Smooth muscle cell (in vitro differentiated cells): Measurements from ENCODE around the gene BICD1. TPM values are rescaled to one million over a fixed set of nuclear protein-coding genes. Genes with fewer than 3 reads are reported as not detected.

Experiments
- DNase-seq: peaks from one replicate; lab custom pipeline; 2025; ENCODE audit not compliant: unreplicated experiment; lab: John Stamatoyannopoulos, UW
- H2AFZ ChIP-seq: fragments of 200-600 bp; sonication (generic); 2 replicates; pipeline ENCODE4 v1.6.0; 2016; ENCODE audit warnings: antibody characterized with exemption, low read depth, mild to moderate bottlenecking
- H3F3A ChIP-seq: fragments of 200-600 bp; sonication (generic); 2 replicates; pipeline ENCODE4 v1.6.0; 2017; ENCODE audit warnings: antibody characterized with exemption, low read depth
- H3K27ac ChIP-seq: fragments of 200-600 bp; sonication (generic); 2 replicates; pipeline ENCODE4 v1.5.1; 2016; ENCODE audit warnings: low read depth, mild to moderate bottlenecking
- H3K27me3 ChIP-seq: fragments of 200-600 bp; sonication (generic); 2 replicates; pipeline ENCODE4 v1.6.1; 2016; ENCODE audit warnings: low read depth, mild to moderate bottlenecking
- H3K36me3 ChIP-seq: fragments of 200-600 bp; sonication (generic); 2 replicates; pipeline ENCODE4 v1.5.1; 2016; ENCODE audit warnings: low read depth
- H3K4me1 ChIP-seq: fragments of 200-600 bp; sonication (generic); 2 replicates; pipeline ENCODE4 v1.5.1; 2016; ENCODE audit warnings: low read depth
- H3K4me2 ChIP-seq: fragments of 200-600 bp; sonication (generic); 2 replicates; pipeline ENCODE4 v1.6.0; 2016; ENCODE audit warnings: mild to moderate bottlenecking
- H3K4me3 ChIP-seq: fragments of 200-600 bp; sonication (generic); 2 replicates; pipeline ENCODE4 v1.5.1; 2016; ENCODE audit warnings: mild to moderate bottlenecking
- H3K79me2 ChIP-seq: fragments of 200-600 bp; sonication (generic); 2 replicates; pipeline ENCODE4 v1.6.0; 2016; ENCODE audit warnings: low read depth, mild to moderate bottlenecking
- H3K9ac ChIP-seq: fragments of 200-600 bp; sonication (generic); 2 replicates; pipeline ENCODE4 v1.6.0; 2016; ENCODE audit warnings: low read depth
- H3K9me3 ChIP-seq: fragments of 200-600 bp; sonication (generic); replicated peaks from 2 replicates; pipeline ENCODE4 v1.5.1; 2016; ENCODE audit warnings: low read depth
- H4K20me1 ChIP-seq: fragments of 200-600 bp; sonication (generic); 2 replicates; pipeline ENCODE4 v1.6.0; 2016; ENCODE audit warnings: low read depth
- WGBS: methylation state at CpG from one replicate; pipeline ENCODE4 v1.1.7; 2016; ENCODE audit warnings: low lambda C conversion rate; 5-methylcytosine and 5-hydroxymethylcytosine counted together
- polyA plus RNA-seq: library from polyadenylated mRNA; unstranded; fragments of >200 nt; fragmentation: Nextera tagmentation; extraction: Ambion mirVana; gene quantifications from 2 replicates; pipeline ENCODE4 v1.2.1, GENCODE V29; 2016
- total RNA-seq: library from RNA; depleted of rRNA; stranded (reverse); fragments of >200 nt; gene quantifications from 2 replicates; pipeline ENCODE4 v1.2.3, GENCODE V29; 2014
- TF ChIP-seq, protein P1 (sequence below): fragments of 200-600 bp; sonication (generic); IDR thresholded peaks from 2 replicates; pipeline ENCODE4 v1.5.1; 2017; ENCODE audit warnings: borderline replicate concordance, mild to moderate bottlenecking, antibody characterized with exemption; ENCODE audit not compliant: insufficient read depth, poor library complexity, severe bottlenecking

BICD1 gene
- total and polyA plus RNA-seq, 2 experiments from 2014 or later: 6.5 to 11.5 TPM

DNA sequence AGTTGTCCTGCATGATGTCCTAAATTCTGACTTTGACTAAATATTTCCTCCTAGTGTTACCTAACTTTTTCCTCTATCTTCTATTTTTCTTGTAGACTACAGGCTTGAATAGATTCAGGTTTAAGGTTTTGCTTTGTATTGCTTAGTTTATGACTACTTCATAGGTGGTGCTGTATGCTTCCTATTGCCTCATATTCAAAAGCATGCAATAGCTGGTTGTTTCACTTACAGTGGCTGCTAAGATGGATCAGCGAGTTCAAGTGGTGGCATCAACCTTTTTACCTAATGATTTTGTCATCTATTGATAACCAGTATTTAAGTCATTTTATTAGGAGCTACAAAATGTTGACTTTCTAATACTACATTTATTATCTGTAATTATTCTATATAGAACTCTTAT lies 36.3 kb upstream of the BICD1 start:
- no peak overlapping the region for H2AFZ ChIP-seq
- no peak overlapping the region for H3K4me2 ChIP-seq
- TF ChIP-seq, protein P1, sequence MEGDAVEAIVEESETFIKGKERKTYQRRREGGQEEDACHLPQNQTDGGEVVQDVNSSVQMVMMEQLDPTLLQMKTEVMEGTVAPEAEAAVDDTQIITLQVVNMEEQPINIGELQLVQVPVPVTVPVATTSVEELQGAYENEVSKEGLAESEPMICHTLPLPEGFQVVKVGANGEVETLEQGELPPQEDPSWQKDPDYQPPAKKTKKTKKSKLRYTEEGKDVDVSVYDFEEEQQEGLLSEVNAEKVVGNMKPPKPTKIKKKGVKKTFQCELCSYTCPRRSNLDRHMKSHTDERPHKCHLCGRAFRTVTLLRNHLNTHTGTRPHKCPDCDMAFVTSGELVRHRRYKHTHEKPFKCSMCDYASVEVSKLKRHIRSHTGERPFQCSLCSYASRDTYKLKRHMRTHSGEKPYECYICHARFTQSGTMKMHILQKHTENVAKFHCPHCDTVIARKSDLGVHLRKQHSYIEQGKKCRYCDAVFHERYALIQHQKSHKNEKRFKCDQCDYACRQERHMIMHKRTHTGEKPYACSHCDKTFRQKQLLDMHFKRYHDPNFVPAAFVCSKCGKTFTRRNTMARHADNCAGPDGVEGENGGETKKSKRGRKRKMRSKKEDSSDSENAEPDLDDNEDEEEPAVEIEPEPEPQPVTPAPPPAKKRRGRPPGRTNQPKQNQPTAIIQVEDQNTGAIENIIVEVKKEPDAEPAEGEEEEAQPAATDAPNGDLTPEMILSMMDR: no peak
- WGBS: 53% methylated on average over 1 of the region's 1 CpG
- H3K9me3 ChIP-seq: no peaks in the 10 kb centered on the region
- no peak overlapping the region for H3K4me3 ChIP-seq
- H3F3A ChIP-seq: no peaks in the 10 kb centered on the region
- H3K27me3 ChIP-seq: no peaks in the 10 kb centered on the region
- H4K20me1 ChIP-seq: no peaks in the 10 kb centered on the region
- no peak for DNase-seq
- H3K9ac ChIP-seq: no peak overlapping the region
- no peaks in the 10 kb centered on the region for H3K36me3 ChIP-seq
- H3K27ac ChIP-seq: no peak overlapping the region
- H3K79me2 ChIP-seq: no peaks in the 10 kb centered on the region
- H3K4me1 ChIP-seq: no peaks in the 10 kb centered on the region

DNA sequence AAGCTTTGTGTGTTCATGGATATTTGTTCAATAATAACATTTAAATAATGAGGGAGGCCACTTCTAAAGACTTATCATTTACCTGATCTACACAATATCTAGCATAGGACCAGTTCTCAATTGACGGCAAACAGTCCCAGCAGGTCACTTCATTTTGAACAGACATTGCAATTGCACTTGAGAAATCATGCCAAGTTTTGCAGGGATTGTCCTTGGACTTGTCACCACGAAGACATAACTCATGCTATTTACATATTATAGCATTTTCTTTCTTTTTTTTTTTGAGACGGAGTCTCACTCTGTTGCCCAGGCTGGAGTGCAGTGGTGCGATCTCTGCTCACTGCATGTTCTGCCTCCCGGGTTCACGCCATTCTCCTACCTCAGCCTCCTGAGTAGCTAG lies 34.5 kb upstream of the BICD1 start:
- no peak overlapping the region for H3K4me3 ChIP-seq
- no peaks in the 10 kb centered on the region for H3K27me3 ChIP-seq
- no peaks in the 10 kb centered on the region for H4K20me1 ChIP-seq
- DNase-seq: no peak
- H2AFZ ChIP-seq: no peak overlapping the region
- H3K4me2 ChIP-seq: no peak overlapping the region
- H3K9ac ChIP-seq: no peak overlapping the region
- WGBS: 93% methylated on average over 6 of the region's 6 CpGs
- H3K36me3 ChIP-seq: no peaks in the 10 kb centered on the region
- no peaks in the 10 kb centered on the region for H3K4me1 ChIP-seq
- no peaks in the 10 kb centered on the region for H3K9me3 ChIP-seq
- no peaks in the 10 kb centered on the region for H3K79me2 ChIP-seq
- H3K27ac ChIP-seq: no peak overlapping the region
- H3F3A ChIP-seq: no peaks in the 10 kb centered on the region
- TF ChIP-seq, protein P1: no peak

DNA sequence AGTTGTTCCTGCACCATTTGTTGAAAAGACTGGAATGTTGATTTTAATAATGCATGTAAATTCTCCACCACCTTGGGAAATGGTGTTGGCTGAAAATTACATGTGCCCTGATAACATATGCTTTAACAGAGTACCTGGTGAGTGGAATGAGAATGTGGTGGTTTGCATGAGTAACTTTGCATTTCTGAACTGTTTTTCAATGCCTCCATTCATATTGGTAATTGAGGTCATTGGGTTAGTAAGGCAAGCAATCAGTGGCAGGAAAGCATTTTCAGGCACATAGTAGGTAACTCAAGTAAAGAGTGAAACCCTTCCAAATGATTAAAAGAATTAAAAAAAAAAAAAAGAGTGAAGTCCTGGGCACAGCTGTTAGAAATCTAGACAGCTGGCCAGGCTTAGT lies 32.2 kb upstream of the BICD1 start:
- no peak overlapping the region for H2AFZ ChIP-seq
- no peak for DNase-seq
- H4K20me1 ChIP-seq: no peaks in the 10 kb centered on the region
- H3K79me2 ChIP-seq: no peaks in the 10 kb centered on the region
- no peaks in the 10 kb centered on the region for H3K4me1 ChIP-seq
- H3K4me2 ChIP-seq: no peak overlapping the region
- H3K36me3 ChIP-seq: no peaks in the 10 kb centered on the region
- no peaks in the 10 kb centered on the region for H3K27me3 ChIP-seq
- H3K27ac ChIP-seq: no peak overlapping the region
- TF ChIP-seq, protein P1: no peak
- H3K9me3 ChIP-seq: no peaks in the 10 kb centered on the region
- no peak overlapping the region for H3K9ac ChIP-seq
- H3F3A ChIP-seq: no peaks in the 10 kb centered on the region
- no peak overlapping the region for H3K4me3 ChIP-seq

DNA sequence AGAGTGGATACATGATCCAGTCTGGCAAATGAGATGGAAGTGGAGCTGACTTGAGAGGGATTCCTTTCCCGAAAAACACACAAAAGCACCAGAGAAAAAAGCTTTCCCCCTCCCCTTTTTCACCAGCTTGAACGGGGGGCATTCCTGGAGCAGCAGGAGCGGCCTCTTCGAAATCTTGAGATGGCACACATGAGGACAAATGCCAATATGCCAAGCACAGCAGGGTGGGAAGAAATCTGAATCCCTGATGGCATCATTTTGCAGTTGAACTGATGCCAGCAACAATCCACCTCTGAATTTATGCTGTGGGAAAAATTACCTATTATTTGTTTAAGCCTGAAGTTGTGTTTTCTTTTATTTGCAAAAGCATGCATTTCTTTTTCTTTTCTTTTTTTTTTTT lies 29.7 kb upstream of the BICD1 start:
- 91% methylated on average over 4 of the region's 4 CpGs for WGBS
- TF ChIP-seq, protein P1: no peak
- Histone ChIP-seq H3K9ac (no peak overlapping the region), H3K4me1 (no peaks in the 10 kb centered on the region), H3K27me3 (no peaks in the 10 kb centered on the region), H3K36me3 (no peaks in the 10 kb centered on the region), H4K20me1 (no peaks in the 10 kb centered on the region), H3F3A (no peaks in the 10 kb centered on the region), H2AFZ (no peak overlapping the region), H3K27ac (no peak overlapping the region), H3K4me3 (no peak overlapping the region), H3K4me2 (no peak overlapping the region), H3K9me3 (no peaks in the 10 kb centered on the region), H3K79me2 (no peaks in the 10 kb centered on the region)
- DNase-seq: no peak
